Measurements from ENCODE around the gene TSLP.

Gene TSLP

DNA sequence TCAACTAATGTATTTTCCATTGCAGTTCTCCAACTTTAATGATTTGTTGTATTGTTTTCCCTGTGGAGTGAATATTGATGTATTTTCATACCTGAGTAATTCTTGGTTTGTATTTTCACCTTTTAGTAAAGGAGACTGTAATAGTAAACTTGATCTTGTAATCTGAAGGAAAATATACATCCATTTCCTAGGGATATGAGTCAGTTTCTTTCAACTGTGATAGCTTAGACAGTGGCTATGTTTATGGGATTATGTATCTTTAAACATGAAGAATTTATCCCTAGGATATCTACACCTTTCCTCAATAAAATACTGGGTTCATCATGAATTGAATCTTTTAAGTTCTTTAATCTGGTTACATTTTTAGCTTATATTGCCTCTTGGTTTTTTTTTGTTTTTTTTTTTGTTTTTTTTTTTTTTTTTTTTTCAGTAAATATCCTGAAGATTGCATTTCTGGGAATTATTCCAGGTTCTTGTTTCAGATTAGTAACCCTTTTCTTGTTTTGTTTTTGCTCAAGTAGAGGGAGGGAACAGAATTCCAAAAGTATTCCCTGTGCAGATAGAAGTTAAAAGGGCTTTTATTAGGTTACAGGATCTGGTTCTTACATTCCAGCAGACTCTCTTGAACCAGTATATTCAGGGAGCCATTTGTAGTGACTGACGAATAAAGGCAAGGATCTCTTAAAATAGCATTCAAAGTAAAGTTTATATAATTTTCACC, 27.7 kb downstream of the TSLP start:
- no peak for DNase-seq (ENCODE audit: low read depth)

DNA sequence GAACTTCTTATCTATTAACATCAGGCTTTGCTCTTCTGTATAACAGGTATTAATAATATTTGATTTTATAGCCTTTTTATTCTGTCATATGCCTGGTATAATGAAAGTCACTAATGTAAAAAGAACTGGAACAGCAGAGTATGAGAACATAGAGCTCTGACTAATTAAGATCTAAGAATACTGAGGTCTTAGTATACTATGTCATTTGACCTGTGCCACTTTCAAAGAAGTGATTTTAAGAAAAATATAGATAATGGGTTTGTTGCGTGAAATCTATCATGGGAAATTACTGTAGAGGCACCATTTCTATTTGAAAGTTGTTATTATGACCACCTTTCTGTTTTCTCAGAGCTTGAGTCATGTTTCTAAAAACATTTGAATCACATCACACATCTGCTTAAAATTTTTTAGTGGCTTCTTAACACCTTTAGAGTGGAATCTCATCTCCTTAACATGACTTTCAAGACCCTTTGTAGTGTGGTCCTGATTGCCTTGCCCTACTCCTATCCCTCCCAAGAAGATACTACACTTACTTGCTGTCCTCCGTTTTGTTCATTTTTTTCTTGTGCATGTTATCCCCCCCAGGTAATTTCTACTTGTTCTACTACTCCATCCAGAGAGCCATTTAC, 34.9 kb downstream of the TSLP start:
- no peak for DNase-seq (ENCODE audit: low read depth)

DNA sequence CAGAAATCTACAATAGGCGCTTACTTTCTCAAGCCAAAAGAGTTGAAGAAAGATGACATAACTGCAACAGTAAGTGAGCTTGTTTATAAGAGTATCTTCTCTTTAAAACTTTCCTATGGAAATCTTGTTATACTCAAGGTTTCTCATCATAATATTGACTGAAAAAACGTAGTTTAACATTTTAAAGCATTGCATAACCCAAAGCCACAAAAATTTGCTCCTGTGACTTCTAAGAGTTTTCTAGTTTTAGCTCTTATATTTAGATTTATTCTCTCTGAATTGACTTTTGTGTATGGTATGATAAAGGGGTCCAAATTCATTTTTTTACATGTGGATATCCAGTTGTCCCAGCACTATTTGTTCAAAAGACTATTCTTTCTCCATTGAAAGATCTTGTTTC, 35.9 kb downstream of the TSLP start:
- no peak for DNase-seq (ENCODE audit: low read depth)

GRCh38 chr5:111111956-111112355, 40.4 kb downstream of the TSLP start:
- no peak for DNase-seq (ENCODE audit: low read depth)

GRCh38 chr5:111113678-111114077, 42.2 kb downstream of the TSLP start:
- no peak for DNase-seq (ENCODE audit: low read depth)

GRCh38 chr5:111115229-111115628, 43.7 kb downstream of the TSLP start:
- no peak for DNase-seq (ENCODE audit: low read depth)

GRCh38 chr5:111116550-111116949, 45.0 kb downstream of the TSLP start:
- no peak for DNase-seq (ENCODE audit: low read depth)

- DNase-seq (ENCODE audit: low read depth) = no peak
Observed at GRCh38 chr5:111117136-111117535, 45.6 kb downstream of the TSLP start.

GRCh38 chr5:111119221-111119620, 47.7 kb downstream of the TSLP start:
- DNase-seq (ENCODE audit: low read depth) = no peak

GRCh38 chr5:111119856-111120255, 48.3 kb downstream of the TSLP start:
- no peak for DNase-seq (ENCODE audit: low read depth)

GRCh38 chr5:111120911-111121310, 49.4 kb downstream of the TSLP start:
- no peak for DNase-seq (ENCODE audit: low read depth)

- DNase-seq (ENCODE audit: low read depth) = no peak
Observed at GRCh38 chr5:111121926-111122325, 50.4 kb downstream of the TSLP start.

DNA sequence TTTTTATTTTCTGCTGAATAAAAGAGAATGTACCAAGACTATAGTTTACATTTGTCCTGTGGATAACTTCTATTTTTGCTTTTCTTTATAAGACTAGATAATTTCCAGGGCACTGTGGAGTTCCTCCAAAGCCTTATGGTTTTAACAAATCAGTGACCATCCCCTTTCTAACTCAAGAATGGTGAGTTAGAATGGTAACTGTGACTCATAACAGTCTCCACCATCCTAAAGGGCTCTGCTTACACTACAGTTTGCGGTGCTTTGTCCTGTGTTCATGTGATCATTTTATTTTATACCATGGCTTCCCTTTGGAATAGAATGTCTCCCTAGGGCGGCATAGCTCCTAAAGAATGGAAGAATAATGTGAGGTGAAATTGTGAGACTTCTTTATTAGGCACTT, 50.9 kb downstream of the TSLP start:
- DNase-seq (ENCODE audit: low read depth) = no peak

- no peak for DNase-seq (ENCODE audit: low read depth)
Observed at GRCh38 chr5:111124793-111125192, 53.3 kb downstream of the TSLP start.

GRCh38 chr5:111126896-111127295, 55.4 kb downstream of the TSLP start:
- DNase-seq (ENCODE audit: low read depth) = no peak
